ENCODE results near the gene FAIM.

GRCh38 chr3:138578141-138578540 lies 30.4 kb upstream of the FAIM start:
- TF ChIP-seq, protein P1, sequence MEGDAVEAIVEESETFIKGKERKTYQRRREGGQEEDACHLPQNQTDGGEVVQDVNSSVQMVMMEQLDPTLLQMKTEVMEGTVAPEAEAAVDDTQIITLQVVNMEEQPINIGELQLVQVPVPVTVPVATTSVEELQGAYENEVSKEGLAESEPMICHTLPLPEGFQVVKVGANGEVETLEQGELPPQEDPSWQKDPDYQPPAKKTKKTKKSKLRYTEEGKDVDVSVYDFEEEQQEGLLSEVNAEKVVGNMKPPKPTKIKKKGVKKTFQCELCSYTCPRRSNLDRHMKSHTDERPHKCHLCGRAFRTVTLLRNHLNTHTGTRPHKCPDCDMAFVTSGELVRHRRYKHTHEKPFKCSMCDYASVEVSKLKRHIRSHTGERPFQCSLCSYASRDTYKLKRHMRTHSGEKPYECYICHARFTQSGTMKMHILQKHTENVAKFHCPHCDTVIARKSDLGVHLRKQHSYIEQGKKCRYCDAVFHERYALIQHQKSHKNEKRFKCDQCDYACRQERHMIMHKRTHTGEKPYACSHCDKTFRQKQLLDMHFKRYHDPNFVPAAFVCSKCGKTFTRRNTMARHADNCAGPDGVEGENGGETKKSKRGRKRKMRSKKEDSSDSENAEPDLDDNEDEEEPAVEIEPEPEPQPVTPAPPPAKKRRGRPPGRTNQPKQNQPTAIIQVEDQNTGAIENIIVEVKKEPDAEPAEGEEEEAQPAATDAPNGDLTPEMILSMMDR (IDR thresholded peaks at IDR 0.05; ENCODE audit: low read depth, low read length, missing input control) = no peak
- TF ChIP-seq REST (IDR thresholded peaks at IDR 0.05) = no peak
- no peak for TF ChIP-seq GABPA (IDR thresholded peaks at IDR 0.05 in 1 of 2, conservative IDR thresholded peaks at IDR 0.05 in 1 of 2)
- TF ChIP-seq, protein P2, sequence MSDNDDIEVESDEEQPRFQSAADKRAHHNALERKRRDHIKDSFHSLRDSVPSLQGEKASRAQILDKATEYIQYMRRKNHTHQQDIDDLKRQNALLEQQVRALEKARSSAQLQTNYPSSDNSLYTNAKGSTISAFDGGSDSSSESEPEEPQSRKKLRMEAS (IDR thresholded peaks at IDR 0.05) = no peak
- TF ChIP-seq YY1 (IDR thresholded peaks at IDR 0.05) = no peak
- TF ChIP-seq JUND (IDR thresholded peaks at IDR 0.05) = no peak
- TF ChIP-seq FOXA1 (IDR thresholded peaks at IDR 0.05) = no peak
- TF ChIP-seq TAF1 (conservative IDR thresholded peaks at IDR 0.05) = no peak
- TF ChIP-seq ATF3 (IDR thresholded peaks at IDR 0.05) = no peak
- no peak for TF ChIP-seq RXRA (IDR thresholded peaks at IDR 0.05)
- TF ChIP-seq HNF4A (conservative IDR thresholded peaks at IDR 0.05) = no peak
- TF ChIP-seq RAD21 (IDR thresholded peaks at IDR 0.05) = no peak
